K562 (cell line): ENCODE measurements around the gene WDR20. TPM values are rescaled to one million over a fixed set of nuclear protein-coding genes. Genes with fewer than 3 reads are reported as not detected.

Source experiments
- ATAC-seq: fragments of 200-7000 bp; cut with Tn5 transposase; 3 replicates; pipeline ENCODE4 v1.9.1; 2020; ENCODE audit warnings: moderate library complexity
- BruUV-seq: library from RNA; stranded (reverse); fragments of 400-500 nt; replicated peaks from 2 replicates; lab custom pipeline; 2021; lab: Mats Ljungman, UMichigan
- CTCF ChIA-PET: fragments of 300-600 bp; formaldehyde crosslinking; extraction: SDS; loops from one replicate; lab custom pipeline; 2021; ENCODE audit warnings: low intra/inter-chr PET ratio; lab: Yijun Ruan, JAX
- POLR2A ChIA-PET: fragments of 300-600, 350-650 bp; sonication (Branson Sonifier 250); formaldehyde crosslinking; extraction: SDS; loops from one replicate; lab custom pipeline; 2021; ENCODE audit warnings: antibody characterized with exemption, inconsistent platforms; lab: Yijun Ruan, JAX
- DNase-seq, 4 experiments: peaks; one replicate each; pipeline versions ENCODE4 v3.0.0 to v3.0.0-alpha.2; 2011 to 2018; ENCODE audit warnings: low spot score in 3 of 4, mixed read lengths in 3 of 4; ENCODE audit errors: extremely low read depth in 1 of 4
- FAIRE-seq: peaks from 2 replicates; lab custom pipeline; 2011; peaks lifted over from hg19 to GRCh38; lab: Jason Lieb, UNC
- H2AFZ ChIP-seq: 2 replicates; pipeline ENCODE4 v1.6.0; 2011; ENCODE audit warnings: low read depth, low read length, control low read depth, inconsistent platforms
- H3K27ac ChIP-seq: fragments of 200-600 bp; 3 replicates; pipeline ENCODE4 v1.8.0; 2011; ENCODE audit warnings: low read depth, mild to moderate bottlenecking, control low read depth, inconsistent platforms, low read length, moderate library complexity, mixed read lengths; ENCODE audit errors: extremely low read depth
- H3K27me3 ChIP-seq, 2 experiments: fragments of 300-600 bp in 1 of 2; 2 replicates in 1 of 2; 3 replicates in 1 of 2; pipeline versions ENCODE4 v1.6.0 to v1.8.0; 2011; ENCODE audit warnings: inconsistent platforms in 2 of 2, low read length in 2 of 2, mild to moderate bottlenecking in 1 of 2, mixed read lengths in 1 of 2, moderate library complexity in 1 of 2; ENCODE audit not compliant: control insufficient read depth in 2 of 2, insufficient read depth in 2 of 2
- H3K36me3 ChIP-seq: fragments of 300-600 bp; 3 replicates; pipeline ENCODE4 v1.8.0; 2011; ENCODE audit warnings: mild to moderate bottlenecking, low read length, inconsistent platforms; ENCODE audit not compliant: control insufficient read depth, insufficient read depth
- H3K4me1 ChIP-seq, 2 experiments: fragments of 200-600 bp in 1 of 2; replicated peaks in 1 of 2; 2 replicates in 1 of 2; 3 replicates in 1 of 2; pipeline versions ENCODE4 v1.5.1 to v1.8.0; 2011; ENCODE audit warnings: inconsistent platforms in 2 of 2, low read length in 2 of 2, mild to moderate bottlenecking in 1 of 2, mixed read lengths in 1 of 2, moderate library complexity in 1 of 2; ENCODE audit not compliant: control insufficient read depth in 2 of 2, insufficient read depth in 2 of 2
- H3K4me2 ChIP-seq: 2 replicates; pipeline ENCODE4 v1.6.1; 2011; ENCODE audit warnings: low read length, control low read depth, inconsistent platforms, mixed read lengths; ENCODE audit not compliant: insufficient read depth
- H3K4me3 ChIP-seq: fragments of 200-600 bp; sonication (generic), shearing (Covaris generic); 2 replicates; pipeline ENCODE4 v1.5.1; 2016; ENCODE audit warnings: control low read depth, inconsistent platforms
- H3K79me2 ChIP-seq: fragments of 200-600 bp; 3 replicates; pipeline ENCODE4 v1.8.0; 2011; ENCODE audit warnings: low read length, inconsistent platforms; ENCODE audit not compliant: control insufficient read depth, insufficient read depth
- H3K9ac ChIP-seq, 2 experiments: 2 replicates each; pipeline versions ENCODE4 v1.6.0 to v1.6.1; 2011; ENCODE audit warnings: low read depth in 2 of 2, low read length in 2 of 2, control low read depth in 1 of 2, inconsistent platforms in 1 of 2, mild to moderate bottlenecking in 1 of 2, mixed read lengths in 1 of 2; ENCODE audit not compliant: insufficient read depth in 1 of 2
- H3K9me1 ChIP-seq: one replicate; pipeline ENCODE4 v1.6.0; 2011; ENCODE audit warnings: inconsistent platforms, mild to moderate bottlenecking, low read length, moderate library complexity; ENCODE audit not compliant: control insufficient read depth, insufficient read depth
- H3K9me3 ChIP-seq: replicated peaks from 2 replicates; pipeline ENCODE4 v1.5.1; 2011; ENCODE audit warnings: low read depth, low read length, inconsistent platforms; ENCODE audit not compliant: control insufficient read depth, insufficient read depth
- H4K20me1 ChIP-seq: replicated peaks from 2 replicates; pipeline ENCODE4 v1.6.1; 2011; ENCODE audit warnings: low read length, inconsistent platforms, mixed read lengths; ENCODE audit not compliant: control insufficient read depth, insufficient read depth
- E2F1 ChIP-seq: sonication (generic); formaldehyde crosslinking; IDR thresholded peaks from 2 replicates; pipeline ENCODE4 v1.8.1; 2023; ENCODE audit warnings: mild to moderate bottlenecking, missing genetic modification reagents, moderate library complexity
- GTF3C2 ChIP-seq: IDR thresholded peaks from 3 replicates; pipeline ENCODE4 v1.6.1; 2011; ENCODE audit warnings: borderline replicate concordance, mild to moderate bottlenecking, moderate library complexity; ENCODE audit not compliant: insufficient read length; ENCODE audit errors: extremely low read depth
- NEUROD1 ChIP-seq: fragments of 150-350 bp; IDR thresholded peaks from 2 replicates; pipeline ENCODE4 v1.6.1; 2014; ENCODE audit warnings: borderline replicate concordance, low read length, low read depth; ENCODE audit not compliant: partially characterized antibody
- ZNF316 ChIP-seq: fragments of 450-650 bp; IDR thresholded peaks from 2 replicates; pipeline ENCODE4 v1.6.1; 2016
- ZNF586 ChIP-seq: fragments of 450-650 bp; formaldehyde crosslinking; conservative IDR thresholded peaks from 2 replicates; pipeline ENCODE4 v1.4.0; 2020; ENCODE audit warnings: mild to moderate bottlenecking, moderate library complexity
- ZNF589 ChIP-seq: fragments of 200-800 bp; sonication (Bioruptor generic); IDR thresholded peaks from 2 replicates; pipeline ENCODE4 v1.6.1; 2016; ENCODE audit warnings: low read depth, missing genetic modification characterization, missing compliant biosample characterization
- WGBS: fragments of 100-300 bp; shearing (Covaris generic); methylation state at CpG from one replicate; pipeline ENCODE4 v1.1.6; 2016; ENCODE audit warnings: low coverage, mixed read lengths; ENCODE audit not compliant: insufficient coverage; ENCODE audit errors: missing lambda C conversion rate; 5-methylcytosine and 5-hydroxymethylcytosine counted together
- in situ Hi-C: fragments of 300-500 bp; cut with MboI; formaldehyde crosslinking; loops from 4 replicates; pipeline ENCODE4 v1.15.0; 2018; ENCODE audit warnings: inconsistent platforms, mixed read lengths
- intact Hi-C: fragments of 100-400 bp; cut with micrococcal nuclease; formaldehyde crosslinking; loops from 2 replicates; pipeline ENCODE4 v1.14.2; 2022
- polyA plus RNA-seq, 8 experiments: library from polyadenylated mRNA; depleted of rRNA in 4 of 8; stranded (reverse) in 5 of 8; unstranded in 3 of 8; fragments of >200 nt; fragmentation: Nextera tagmentation in 2 of 8; fragmentation: Illumina TruSeq in 1 of 8; extraction: Ambion mirVana in 2 of 8; extraction: Trizol in 1 of 8; gene quantifications; 2 replicates each; pipeline versions ENCODE4 v1.2.1 to v1.2.3, GENCODE V29; 2011 to 2014; ENCODE audit warnings: inconsistent platforms in 1 of 8, missing spikeins in 1 of 8
- total RNA-seq, 7 experiments: library from RNA; depleted of rRNA in 6 of 7; stranded (reverse); fragments of >200 nt in 6 of 7; fragmentation: Illumina TruSeq in 2 of 7; extraction: Trizol in 2 of 7; gene quantifications; 2 replicates each; pipeline versions ENCODE4 v1.2.1 to v1.2.3, GENCODE V29; 2011 to 2021; ENCODE audit warnings: low replicate concordance in 1 of 7

WDR20 gene
- total and polyA plus RNA-seq, 9 of the 15 experiments (the other 6 are each of a cell fraction or from before 2014, with no cell fraction given), result 7.0 to 15.3 (median 11.8) TPM

- no peak for FAIRE-seq
- in situ Hi-C loops (no loop called here), intact Hi-C loops (no loop called here)
- H3K9me1 ChIP-seq, result no peaks in the 10 kb centered on the region
- H3K27ac ChIP-seq, result no peak overlapping the region
- H3K79me2 ChIP-seq, result no peaks in the 10 kb centered on the region
- DNase-seq, result no peak
- H3K4me1 ChIP-seq, result no peaks in the 10 kb centered on the region; a peak in 1 of 5 replicates
- no peak overlapping the region for H3K4me2 ChIP-seq
- no peaks in the 10 kb centered on the region for H4K20me1 ChIP-seq
- 76% methylated on average over 9 of the region's 28 CpGs for WGBS
- H3K9ac ChIP-seq, result no peak overlapping the region
- 0 out of 3 replicates have a peak, but pooled peaks cover 4% of the 10 kb centered on the region for H3K36me3 ChIP-seq
- no peak overlapping the region for H3K4me3 ChIP-seq
- TF ChIP-seq ZNF586 (CRISPR knock-in tag) (no peak), GTF3C2 (no peak), ZNF589 (CRISPR knock-in tag) (no peak), NEUROD1 (no peak), ZNF316 (no peak), E2F1 (CRISPR knock-in tag) (no peak)
- CTCF ChIA-PET, result interaction anchor here (0.6 to 1.1 kb wide), 2 partner anchors 16 to 268 kb away, joined by 4 to 5 read pairs; no protein-coding TSS in a partner anchor
- H3K9me3 ChIP-seq, result no peaks in the 10 kb centered on the region
- BruUV-seq, result no TSS peak
- POLR2A ChIA-PET, result no interaction called here
- no peak for ATAC-seq
- H3K27me3 ChIP-seq, result no peaks in the 10 kb centered on the region
- H2AFZ ChIP-seq, result no peak overlapping the region
These were observed 87.7 kb downstream of the WDR20 start for GRCh38 chr14:102227184-102227964.
